Measurements from ENCODE around the gene ADCK1.
"Not testable (repeated sequence)": the region's sequence is repeated elsewhere in the genome, so short reads cannot be mapped to it uniquely, and the experiment has no call there.

- TF ChIP-seq CTCF (IDR thresholded peaks at IDR 0.05; ENCODE audit: poor library complexity); EZH2phosphoT487 (IDR thresholded peaks at IDR 0.05; ENCODE audit: low read depth, severe bottlenecking, unreplicated experiment); EZH2 (IDR thresholded peaks at IDR 0.05; ENCODE audit: borderline replicate concordance): not testable (repeated sequence)
Measured at GRCh38 chr14:77773966-77774365, 25.9 kb upstream of the ADCK1 start.
